Spinal cord (tissue), 10 donors: Measurements from ENCODE around the gene PGAP2. TPM values are rescaled to one million over a fixed set of nuclear protein-coding genes. Genes with fewer than 3 reads are reported as not detected.

Source experiments
- DNase-seq, 6 donors: peaks; one replicate each; pipeline versions ENCODE4 v3.0.0 to v3.0.0-alpha.2; 2013 to 2015; ENCODE audit warnings: low spot score in 6 of 6, low read depth in 4 of 6
- H3K27ac ChIP-seq: one replicate; pipeline ENCODE4 v1.5.1; 2013; ENCODE audit warnings: low read depth, low read length, control low read depth
- H3K27me3 ChIP-seq: one replicate; pipeline ENCODE4 v1.6.1; 2013; ENCODE audit warnings: low read length; ENCODE audit not compliant: control insufficient read depth, insufficient read depth
- H3K36me3 ChIP-seq: one replicate; pipeline ENCODE4 v1.6.1; 2013; ENCODE audit warnings: low read length; ENCODE audit not compliant: control insufficient read depth, insufficient read depth
- H3K4me1 ChIP-seq: one replicate; pipeline ENCODE4 v1.6.1; 2013; ENCODE audit warnings: low read length; ENCODE audit not compliant: control insufficient read depth, insufficient read depth
- H3K4me3 ChIP-seq: one replicate; pipeline ENCODE4 v1.5.1; 2013; ENCODE audit warnings: low read depth, low read length, control low read depth
- H3K9me3 ChIP-seq: one replicate; pipeline ENCODE4 v1.6.1; 2013; ENCODE audit warnings: low read length; ENCODE audit not compliant: control insufficient read depth, insufficient read depth
- WGBS: methylation state at CpG from one replicate; pipeline ENCODE4 v1.1.5; 2013; ENCODE audit warnings: missing lambda C conversion rate; ENCODE audit not compliant: insufficient coverage; 5-methylcytosine and 5-hydroxymethylcytosine counted together
- polyA plus RNA-seq, 2 donors: library from polyadenylated mRNA; unstranded; fragments of 120-200 nt; gene quantifications; one replicate each; pipeline ENCODE4 v1.2.1, GENCODE V29; 2013; ENCODE audit not compliant: insufficient read length in 2 of 2
- total RNA-seq, 2 donors: library from RNA; depleted of rRNA in 1 of 2; stranded (reverse); fragments of 120-200 nt in 1 of 2; fragments of >200 nt in 1 of 2; gene quantifications; one replicate each; pipeline versions ENCODE4 v1.2.3 to v1.2.4, GENCODE V29; 2013 to 2014
- donor health status: healthy.

Gene PGAP2
- total and polyA plus RNA-seq, 4 donors = 9.5 to 46.5 (median 21.2) TPM

DNA sequence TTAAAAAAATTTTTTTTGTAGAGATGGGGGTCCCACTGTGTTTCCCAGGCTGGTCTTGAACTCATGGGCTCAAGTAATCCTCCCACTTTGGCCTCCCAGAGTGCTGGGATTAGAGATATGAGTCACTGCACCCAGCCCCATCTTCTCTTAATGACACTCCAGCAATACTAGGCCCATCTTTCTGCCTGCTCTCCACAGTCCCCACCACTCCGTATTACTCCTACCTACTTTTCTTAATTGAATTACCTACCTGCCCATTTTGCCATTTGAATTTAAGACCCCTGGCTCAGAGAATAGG lies 45.1 kb downstream of the PGAP2 start:
- DNase-seq = no peak
- Histone ChIP-seq H3K27me3 (no peaks in the 10 kb centered on the region), H3K9me3 (no peaks in the 10 kb centered on the region), H3K27ac (no peak overlapping the region), H3K4me1 (peaks cover 18% of the 10 kb centered on the region), H3K36me3 (peaks cover 2% of the 10 kb centered on the region), H3K4me3 (no peak overlapping the region)
- WGBS = no CpG with 5 or more reads among the region's 1 CpG

DNA sequence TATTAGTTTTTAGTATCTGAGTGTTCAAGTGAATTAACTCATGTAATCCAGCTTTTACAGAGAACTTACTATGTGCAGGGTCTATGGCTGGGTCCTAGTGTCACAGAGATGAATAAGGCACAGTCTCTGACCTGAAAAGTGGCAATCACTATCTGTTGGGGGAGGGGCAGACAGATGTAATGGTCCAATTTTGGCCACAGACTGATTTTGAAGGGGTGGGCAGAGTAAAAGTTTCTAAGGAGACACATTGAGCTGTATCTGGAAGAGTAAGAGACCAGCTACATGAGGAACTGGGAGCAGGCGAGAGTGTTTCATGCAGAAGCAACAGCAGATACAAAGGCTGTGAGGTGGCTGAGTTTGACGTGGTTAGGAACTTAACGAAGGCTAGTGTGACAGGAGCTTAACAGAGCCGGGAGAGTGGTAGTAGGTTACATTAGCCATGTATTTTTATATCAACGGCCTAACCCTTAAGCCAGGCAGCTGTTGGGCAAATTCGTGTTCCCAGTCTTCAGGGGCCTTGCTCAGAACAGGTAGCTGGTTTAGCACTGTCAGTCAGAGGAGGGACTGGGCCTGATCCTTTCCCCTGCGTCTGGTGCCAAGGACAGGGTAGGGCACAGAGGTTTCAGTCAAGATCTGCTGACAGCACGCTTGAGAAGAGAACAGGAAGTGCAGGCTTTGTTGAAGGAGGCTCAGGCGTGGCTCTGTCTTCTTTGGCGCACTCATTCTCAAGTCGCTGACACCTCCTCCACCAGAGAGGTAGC lies 45.7 kb downstream of the PGAP2 start:
- Histone ChIP-seq H3K4me3 (no peak overlapping the region), H3K27me3 (no peaks in the 10 kb centered on the region), H3K4me1 (peaks cover 20% of the 10 kb centered on the region), H3K9me3 (no peaks in the 10 kb centered on the region), H3K27ac (no peak overlapping the region), H3K36me3 (peaks cover 2% of the 10 kb centered on the region)
- WGBS = 85% methylated on average over 9 of the region's 11 CpGs
- DNase-seq = no peak

DNA sequence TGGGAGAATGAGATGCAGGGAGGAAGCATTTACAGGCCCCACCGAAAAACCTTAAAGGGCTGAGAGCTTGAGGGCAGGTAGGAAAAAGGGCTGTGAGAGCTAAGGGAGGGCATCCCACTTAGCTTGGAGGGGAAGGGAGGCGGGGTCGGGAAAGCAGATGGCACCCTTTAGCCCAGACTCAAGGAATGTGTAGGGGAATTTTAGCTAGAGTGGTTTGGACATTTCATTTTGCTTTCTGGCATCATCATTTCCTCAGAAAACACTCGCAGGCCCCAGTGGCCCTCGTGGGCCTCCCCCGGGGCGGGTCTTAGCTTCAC lies 46.3 kb downstream of the PGAP2 start:
- Histone ChIP-seq H3K4me3 (peak overlapping the region; percentile 94), H3K27me3 (no peaks in the 10 kb centered on the region), H3K27ac (peak overlapping the region; percentile 93), H3K9me3 (no peaks in the 10 kb centered on the region), H3K4me1 (peaks cover 25% of the 10 kb centered on the region), H3K36me3 (peaks cover 2% of the 10 kb centered on the region)
- no peak for DNase-seq
- WGBS = 27% methylated on average over 6 of the region's 7 CpGs

DNA sequence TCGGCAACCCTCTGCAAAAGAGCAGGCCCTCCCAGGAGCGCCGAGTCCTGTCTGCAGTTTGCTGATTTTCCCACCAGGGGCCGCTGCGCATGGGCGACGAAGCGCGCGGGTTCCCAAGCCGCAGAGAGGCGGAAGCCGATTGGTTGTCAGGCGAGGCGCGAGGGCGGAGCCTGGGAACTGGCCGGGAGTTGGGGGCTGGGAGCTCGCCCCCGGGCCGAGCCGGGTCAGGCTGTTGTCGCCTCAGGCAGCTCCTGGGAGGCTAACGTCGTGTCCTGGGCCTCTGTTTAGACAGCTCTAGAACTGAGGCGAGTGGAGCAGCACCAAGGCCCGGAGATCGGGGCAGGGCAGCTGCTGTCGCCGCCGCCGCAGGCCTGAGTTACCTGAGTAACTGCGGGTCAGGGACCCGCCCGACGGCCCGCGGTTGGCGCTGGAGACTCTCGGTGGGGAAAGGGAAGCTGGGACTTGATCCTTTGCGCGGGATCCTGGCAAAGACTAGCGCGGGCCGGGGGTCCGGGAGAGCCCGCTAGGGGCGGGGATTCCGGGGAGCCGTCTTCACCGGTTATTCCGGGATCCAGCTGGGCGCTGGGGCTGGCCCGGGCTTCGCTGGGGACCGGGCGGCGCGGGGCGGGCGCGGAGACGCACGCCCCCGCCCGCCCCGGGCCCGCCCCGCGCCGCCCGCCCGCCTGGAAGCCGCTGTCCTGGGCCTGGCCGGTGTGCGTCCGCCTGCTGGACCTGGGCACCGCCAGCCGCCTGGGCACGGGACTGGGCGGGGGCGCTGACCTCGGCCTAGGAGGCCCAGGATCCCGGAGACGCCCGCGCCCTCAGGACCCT lies 46.8 kb downstream of the PGAP2 start, which contains the start of gene STIM1:
STIM1 (plus strand) TSS at position 688 of the 831 bp plus-strand sequence. CDS start 607 bp downstream, outside the sequence.
- under 1% methylated on average over 86 of the region's 87 CpGs for WGBS
- DNase-seq = peak; percentile 82 to 98 (median 92)
- no peaks in the 10 kb centered on the region for H3K27me3 ChIP-seq
- peaks cover 27% of the 10 kb centered on the region for H3K4me1 ChIP-seq
- peak within 1 kb of the TSS; percentile 94 for H3K4me3 ChIP-seq
- peak within 1 kb of the TSS; percentile 93 for H3K27ac ChIP-seq
- H3K36me3 ChIP-seq = peaks cover 2% of the 10 kb centered on the region
- no peaks in the 10 kb centered on the region for H3K9me3 ChIP-seq

DNA sequence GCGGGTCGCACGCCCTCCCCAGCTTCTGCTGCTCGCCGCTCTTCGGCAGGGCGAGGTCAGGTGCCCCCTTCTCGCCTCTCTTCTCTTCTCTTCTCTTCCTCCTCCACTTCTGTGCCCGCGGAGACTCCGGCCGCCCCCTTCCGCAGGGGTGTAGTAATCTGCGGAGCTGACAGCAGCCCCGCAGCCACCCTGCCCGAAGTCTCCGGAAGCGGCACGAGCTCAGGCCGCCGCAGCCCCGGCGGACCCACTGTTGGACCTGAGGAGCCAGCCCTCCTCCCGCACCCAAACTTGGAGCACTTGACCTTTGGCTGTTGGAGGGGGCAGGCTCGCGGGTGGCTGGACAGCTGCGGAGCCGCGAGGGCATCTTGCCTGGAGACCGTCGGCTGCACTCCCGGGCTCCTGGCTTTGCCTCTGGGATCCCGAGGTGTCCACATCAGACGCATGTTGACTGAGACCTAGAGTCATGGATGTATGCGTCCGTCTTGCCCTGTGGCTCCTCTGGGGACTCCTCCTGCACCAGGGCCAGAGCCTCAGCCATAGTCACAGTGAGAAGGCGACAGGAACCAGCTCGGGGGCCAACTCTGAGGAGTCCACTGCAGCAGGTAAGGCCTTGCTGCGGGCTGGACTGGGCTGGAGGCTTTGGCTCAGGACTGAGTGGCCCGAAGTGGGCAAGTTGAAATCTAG lies 47.6 kb downstream of the PGAP2 start:
- Histone ChIP-seq H3K36me3 (peaks cover 2% of the 10 kb centered on the region), H3K9me3 (no peaks in the 10 kb centered on the region), H3K4me3 (peak overlapping the region; percentile 74), H3K27ac (peak overlapping the region; percentile 47), H3K27me3 (no peaks in the 10 kb centered on the region), H3K4me1 (peaks cover 27% of the 10 kb centered on the region)
- DNase-seq = peak in 2 of 6 donors; percentile 9 to 43
- 5% methylated on average over 40 of the region's 40 CpGs for WGBS

DNA sequence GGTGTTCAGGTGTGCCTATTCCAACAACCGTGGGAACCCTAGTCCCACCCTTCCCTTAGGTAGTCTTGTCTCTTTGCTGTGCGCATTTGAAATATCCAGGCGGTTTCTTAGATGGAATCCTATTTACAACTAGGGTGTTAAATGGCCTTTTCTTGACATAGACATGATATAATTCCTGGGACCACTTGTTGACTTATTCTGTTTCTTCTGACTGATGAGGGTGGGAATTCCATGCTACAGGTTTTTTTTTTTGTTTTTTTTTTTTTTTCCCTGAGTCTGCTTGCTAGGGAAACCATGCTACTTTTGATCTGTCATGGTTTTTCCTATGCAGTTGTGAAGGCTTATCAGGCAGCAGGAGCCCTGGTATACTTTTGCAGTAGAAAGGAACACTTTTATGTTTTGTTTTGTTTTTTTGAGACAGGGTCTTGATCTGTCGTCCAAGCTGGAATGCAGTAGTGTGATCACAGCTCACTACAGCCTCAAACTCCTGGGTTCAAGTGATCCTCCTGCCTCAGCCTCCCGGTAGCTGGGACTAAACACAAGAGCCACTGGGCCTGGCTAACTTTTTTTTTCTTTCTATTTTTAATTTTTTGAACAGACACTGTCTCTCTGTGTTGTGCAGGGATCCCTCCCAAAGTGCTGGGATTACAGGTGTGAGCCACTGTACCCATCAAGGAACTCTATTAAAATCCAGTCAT lies 48.6 kb downstream of the PGAP2 start:
- H3K36me3 ChIP-seq = peaks cover 2% of the 10 kb centered on the region
- peaks cover 27% of the 10 kb centered on the region for H3K4me1 ChIP-seq
- H3K27me3 ChIP-seq = no peaks in the 10 kb centered on the region
- DNase-seq = no peak
- H3K27ac ChIP-seq = no peak overlapping the region
- H3K4me3 ChIP-seq = no peak overlapping the region
- no peaks in the 10 kb centered on the region for H3K9me3 ChIP-seq
- WGBS = 81% methylated on average over 2 of the region's 5 CpGs

DNA sequence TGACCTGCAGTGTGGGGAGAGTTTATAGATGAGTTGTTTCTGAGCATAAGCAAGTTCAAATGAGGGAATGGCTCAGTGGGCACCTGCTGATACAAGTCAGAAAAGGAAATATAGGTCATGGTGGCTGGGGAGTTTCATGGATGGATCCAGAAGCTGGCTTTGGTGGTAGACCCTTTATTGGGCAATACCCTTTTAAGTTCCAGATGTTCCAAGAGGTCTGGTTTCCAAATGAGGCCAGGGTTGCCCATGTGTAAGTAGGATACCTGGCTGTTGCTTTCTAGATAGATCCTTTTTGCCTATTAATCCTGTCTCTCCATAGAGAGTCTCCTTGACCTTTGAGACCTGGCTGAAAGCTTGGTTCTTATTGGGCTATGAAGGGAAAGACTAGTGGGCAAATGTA lies 49.3 kb downstream of the PGAP2 start:
- no peak overlapping the region for H3K27ac ChIP-seq
- H3K36me3 ChIP-seq = peaks cover 2% of the 10 kb centered on the region
- no peak overlapping the region for H3K4me3 ChIP-seq
- peaks cover 27% of the 10 kb centered on the region for H3K4me1 ChIP-seq
- H3K27me3 ChIP-seq = no peaks in the 10 kb centered on the region
- H3K9me3 ChIP-seq = no peaks in the 10 kb centered on the region
- DNase-seq = no peak

DNA sequence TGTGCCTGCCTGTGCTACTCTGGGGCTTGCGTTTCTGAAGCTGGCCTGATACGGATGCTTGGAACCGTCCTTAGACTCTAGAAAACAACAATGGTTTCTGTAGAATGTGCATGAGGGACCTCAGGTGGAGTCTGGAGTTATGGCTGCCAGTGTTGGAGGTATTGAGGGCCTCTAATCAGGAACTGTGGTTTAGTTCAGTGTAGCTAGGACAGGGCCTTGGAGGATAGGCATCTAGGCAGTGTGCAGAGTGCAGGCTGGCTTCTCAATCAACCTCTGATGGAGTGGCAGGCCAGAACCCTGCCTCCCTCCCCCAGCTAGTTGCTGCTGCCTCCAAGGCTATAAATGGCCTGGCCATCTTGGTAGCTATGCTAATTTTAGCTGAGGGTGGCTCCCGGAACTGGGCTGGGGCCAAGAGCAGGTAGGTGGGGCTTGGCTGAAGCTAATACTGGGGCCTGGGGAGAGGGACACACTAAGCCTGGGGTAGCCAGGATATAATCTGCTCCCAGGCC lies 51.1 kb downstream of the PGAP2 start:
- Histone ChIP-seq H3K36me3 (peaks cover 2% of the 10 kb centered on the region), H3K4me3 (no peak overlapping the region), H3K4me1 (peaks cover 25% of the 10 kb centered on the region), H3K27me3 (no peaks in the 10 kb centered on the region), H3K27ac (no peak overlapping the region), H3K9me3 (no peaks in the 10 kb centered on the region)
- WGBS = 74% methylated on average over 4 of the region's 4 CpGs
- DNase-seq = no peak

DNA sequence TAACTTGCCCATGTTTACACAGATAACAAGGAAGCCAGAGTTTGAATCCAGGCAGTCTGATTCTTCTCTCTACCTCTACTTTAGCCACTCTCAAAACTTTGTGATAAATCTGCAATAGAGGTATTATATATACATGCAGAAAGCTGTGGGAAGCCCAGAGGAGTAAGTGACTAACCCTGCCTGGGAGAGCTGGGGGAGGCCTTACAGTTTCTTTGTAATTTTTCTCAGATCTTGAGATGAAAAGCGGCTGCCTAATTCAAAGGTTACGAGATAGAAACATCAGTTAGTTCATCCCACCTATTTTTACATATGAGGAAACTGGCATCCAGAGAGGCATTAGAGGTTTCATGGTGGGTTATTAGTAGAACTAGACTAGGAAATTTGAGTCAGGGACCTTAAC lies 52.0 kb downstream of the PGAP2 start:
- WGBS = no CpG with 5 or more reads among the region's 2 CpGs
- DNase-seq = no peak
- Histone ChIP-seq H3K4me3 (no peak overlapping the region), H3K36me3 (peaks cover 2% of the 10 kb centered on the region), H3K27ac (no peak overlapping the region), H3K4me1 (peaks cover 20% of the 10 kb centered on the region), H3K9me3 (no peaks in the 10 kb centered on the region), H3K27me3 (no peaks in the 10 kb centered on the region)
